B cell (primary cell): ENCODE data around the gene SPACA9. TPM values are rescaled to one million over a fixed set of nuclear protein-coding genes. Genes with fewer than 3 reads are reported as not detected.

Source experiments
- ATAC-seq: fragments of 200-7000 bp; cut with Tn5 transposase; one replicate; pipeline ENCODE4 v1.10.0; 2021; ENCODE audit warnings: low read depth, mild to moderate bottlenecking, moderate number of reproducible peaks, moderate library complexity
- CTCF ChIA-PET: fragments of 350-600 bp; sonication (Branson Sonifier 250); formaldehyde crosslinking; loops from one replicate; lab custom pipeline; 2021; ENCODE audit warnings: antibody characterized with exemption, inconsistent platforms; lab: Charles Lee
- POLR2A ChIA-PET: fragments of 350-600 bp; sonication (Branson Sonifier 250); formaldehyde crosslinking; loops from one replicate; lab custom pipeline; 2021; ENCODE audit warnings: antibody characterized with exemption; lab: Charles Lee
- DNase-seq: peaks from one replicate; pipeline ENCODE4 v3.0.0; 2013
- H2AFZ ChIP-seq: 2 replicates; pipeline ENCODE4 v1.6.1; 2012; ENCODE audit warnings: mild to moderate bottlenecking, low read depth, low read length; ENCODE audit not compliant: insufficient read depth, poor library complexity, severe bottlenecking
- H3K27ac ChIP-seq, 2 donors: 1 replicate in 1 of 2; 2 replicates in 1 of 2; pipeline ENCODE4 v1.5.1; 2012 to 2013; ENCODE audit warnings: low read length in 2 of 2, mild to moderate bottlenecking in 2 of 2, moderate library complexity in 1 of 2
- H3K27me3 ChIP-seq, 4 experiments: fragments of 200-600 bp in 1 of 4; sonication (generic) in 1 of 4; replicated peaks in 1 of 4; 1 replicate in 2 of 4; 2 replicates in 2 of 4; pipeline versions ENCODE4 v1.6.1 to v1.7.0; 2013 to 2016; ENCODE audit warnings: low read length in 3 of 4, mild to moderate bottlenecking in 2 of 4, mixed read lengths in 1 of 4, moderate library complexity in 1 of 4; ENCODE audit not compliant: insufficient read depth in 4 of 4, control insufficient read depth in 3 of 4; ENCODE audit errors: control extremely low read depth in 1 of 4
- H3K36me3 ChIP-seq, 2 experiments: replicated peaks in 1 of 2; 1 replicate in 1 of 2; 2 replicates in 1 of 2; pipeline versions ENCODE4 v1.6.1 to v1.7.1; 2013; ENCODE audit warnings: low read length in 1 of 2; ENCODE audit not compliant: insufficient read depth in 2 of 2, control insufficient read depth in 1 of 2; ENCODE audit errors: control extremely low read depth in 1 of 2, extremely low read depth in 1 of 2
- H3K4me1 ChIP-seq, 2 donors: fragments of 200-600 bp in 1 of 2; sonication (generic) in 1 of 2; 1 replicate in 1 of 2; 2 replicates in 1 of 2; pipeline versions ENCODE4 v1.5.1 to v1.6.1; 2013 to 2017; ENCODE audit warnings: low read length in 2 of 2; ENCODE audit not compliant: control insufficient read depth in 2 of 2, insufficient read depth in 2 of 2
- H3K4me2 ChIP-seq: replicated peaks from 2 replicates; pipeline ENCODE3; 2012; ENCODE audit warnings: mild to moderate bottlenecking, low read depth, low read length; ENCODE audit not compliant: poor library complexity, severe bottlenecking
- H3K4me3 ChIP-seq, 5 experiments: fragments of 200-600 bp in 1 of 5; sonication (generic) in 1 of 5; 1 replicate in 3 of 5; 2 replicates in 2 of 5; pipeline versions ENCODE4 v1.5.1 to v1.7.0; 2011 to 2016; ENCODE audit warnings: low read length in 4 of 5, mild to moderate bottlenecking in 4 of 5, low read depth in 2 of 5, control low read depth in 1 of 5, moderate library complexity in 1 of 5; ENCODE audit not compliant: insufficient read depth in 1 of 5; ENCODE audit errors: control extremely low read depth in 1 of 5, extremely low read depth in 1 of 5
- H3K79me2 ChIP-seq: fragments of 200-600 bp; sonication (generic); one replicate; pipeline ENCODE4 v1.6.0; 2016; ENCODE audit warnings: low read length; ENCODE audit not compliant: control insufficient read depth, insufficient read depth
- H3K9ac ChIP-seq: fragments of 200-600 bp; sonication (generic); 2 replicates; pipeline ENCODE4 v1.6.1; 2017; ENCODE audit warnings: mild to moderate bottlenecking, low read length, moderate library complexity
- H3K9me3 ChIP-seq, 3 donors: one replicate each; pipeline versions ENCODE4 v1.6.1 to v1.7.1; 2013; ENCODE audit warnings: low read length in 2 of 3; ENCODE audit not compliant: control insufficient read depth in 2 of 3, insufficient read depth in 1 of 3; ENCODE audit errors: control extremely low read depth in 1 of 3
- H4K20me1 ChIP-seq: 2 replicates; pipeline ENCODE4 v1.6.0; 2012; ENCODE audit warnings: mild to moderate bottlenecking, low read length; ENCODE audit not compliant: insufficient read depth, control insufficient read depth, poor library complexity, severe bottlenecking
- H3K27ac Mint-ChIP-seq: one replicate; pipeline ENCODE4 v1.8.0; 2021; ENCODE audit warnings: mixed read lengths
- H3K27me3 Mint-ChIP-seq: one replicate; pipeline ENCODE4 v1.8.0; 2021; ENCODE audit warnings: mixed read lengths
- H3K4me1 Mint-ChIP-seq: one replicate; pipeline ENCODE4 v1.8.0; 2021; ENCODE audit warnings: mixed read lengths
- H3K4me3 Mint-ChIP-seq: one replicate; pipeline ENCODE4 v1.8.0; 2021; ENCODE audit warnings: mixed read lengths
- H3K9me3 Mint-ChIP-seq: one replicate; pipeline ENCODE4 v1.8.0; 2022; ENCODE audit warnings: mixed read lengths; ENCODE audit not compliant: insufficient read depth
- CTCF ChIP-seq: fragments of 200-600 bp; IDR thresholded peaks from one replicate; pipeline ENCODE4 v1.8.0; 2022; ENCODE audit warnings: antibody characterized with exemption, mild to moderate bottlenecking
- EZH2 ChIP-seq: IDR thresholded peaks from 2 replicates; pipeline ENCODE4 v1.6.1; 2012; ENCODE audit warnings: borderline replicate concordance, low read depth, mild to moderate bottlenecking, moderate library complexity, low read length; ENCODE audit not compliant: insufficient read depth, poor library complexity, severe bottlenecking
- WGBS: methylation state at CpG from one replicate; pipeline ENCODE4 v1.1.5; 2013; ENCODE audit warnings: missing lambda C conversion rate; ENCODE audit not compliant: insufficient coverage; 5-methylcytosine and 5-hydroxymethylcytosine counted together
- intact Hi-C: fragments of 100-400 bp; cut with micrococcal nuclease; formaldehyde crosslinking; loops from one replicate; pipeline ENCODE4 v1.10.0; 2022
- polyA plus RNA-seq: library from polyadenylated mRNA; depleted of rRNA; stranded (reverse); fragments of >200 nt; gene quantifications from 2 replicates; pipeline ENCODE4 v1.2.3, GENCODE V29; 2012
- total RNA-seq, 2 donors: library from RNA; stranded (reverse); fragments of 120-200 nt in 1 of 2; gene quantifications; 1 replicate in 1 of 2; 2 replicates in 1 of 2; pipeline versions ENCODE4 v1.2.3 to v1.2.4, GENCODE V29; 2013 to 2022

The SPACA9 gene
- total and polyA plus RNA-seq, 2 donors (not counting 1 experiment from before 2014, with no cell fraction given): 2.8 to 4.5 TPM

DNA sequence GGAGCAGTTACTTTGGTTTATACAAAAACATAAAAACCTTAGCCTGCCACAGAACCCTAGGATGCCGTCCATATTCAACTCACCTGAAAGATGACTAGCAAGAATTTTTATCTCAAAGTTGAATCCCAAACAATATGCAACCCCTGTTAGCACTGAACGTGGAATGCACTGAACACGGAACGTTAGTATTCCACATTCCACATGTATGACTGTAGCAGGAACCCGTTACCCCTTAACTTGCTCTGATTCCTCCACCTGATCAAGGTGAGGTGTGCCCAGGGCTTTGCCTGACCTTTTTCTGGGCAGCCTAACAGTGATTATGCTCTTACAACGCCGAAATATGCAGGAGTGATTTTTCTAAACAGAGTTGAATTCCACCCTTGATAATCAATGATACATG, 44.4 kb upstream of the SPACA9 start:
- no peaks in the 10 kb centered on the region for H3K79me2 ChIP-seq
- ATAC-seq (no peak), DNase-seq (no peak)
- H3K4me3 ChIP-seq: no peak overlapping the region
- no peaks in the 10 kb centered on the region for H3K9me3 Mint-ChIP-seq
- no peak overlapping the region for H3K9ac ChIP-seq
- H3K9me3 ChIP-seq: no peaks in the 10 kb centered on the region
- H3K4me2 ChIP-seq: no peak overlapping the region
- POLR2A ChIA-PET: no interaction called here
- intact Hi-C loops: no loop called here
- peaks cover 6% of the 10 kb centered on the region for H3K27me3 Mint-ChIP-seq
- no peak overlapping the region for H3K27ac ChIP-seq
- CTCF ChIA-PET: no interaction called here
- no peaks in the 10 kb centered on the region for H3K36me3 ChIP-seq
- no peak overlapping the region for H3K27ac Mint-ChIP-seq
- H3K4me1 Mint-ChIP-seq: no peaks in the 10 kb centered on the region
- no peak for TF ChIP-seq CTCF
- TF ChIP-seq EZH2: no peak
- WGBS: 100% methylated on average over 6 of the region's 7 CpGs
- H3K4me1 ChIP-seq: no peaks in the 10 kb centered on the region
- H3K4me3 Mint-ChIP-seq: no peak overlapping the region
- H2AFZ ChIP-seq: no peak overlapping the region
- H3K27me3 ChIP-seq: no peaks in the 10 kb centered on the region
- H4K20me1 ChIP-seq: no peaks in the 10 kb centered on the region

- Mint-ChIP-seq H3K27ac (no peak overlapping the region), H3K9me3 (no peaks in the 10 kb centered on the region), H3K27me3 (no peaks in the 10 kb centered on the region), H3K4me1 (no peaks in the 10 kb centered on the region), H3K4me3 (no peak overlapping the region)
- Histone ChIP-seq H3K27ac (no peak overlapping the region), H3K27me3 (no peaks in the 10 kb centered on the region), H3K9me3 (no peaks in the 10 kb centered on the region), H4K20me1 (no peaks in the 10 kb centered on the region), H3K79me2 (no peaks in the 10 kb centered on the region), H3K4me2 (no peak overlapping the region), H3K4me1 (no peaks in the 10 kb centered on the region), H3K36me3 (no peaks in the 10 kb centered on the region), H2AFZ (no peak overlapping the region), H3K9ac (no peak overlapping the region), H3K4me3 (no peak overlapping the region)
- no peak for DNase-seq
- intact Hi-C loops: no loop called here
- TF ChIP-seq CTCF (no peak), EZH2 (no peak)
- 86% methylated on average over 14 of the region's 16 CpGs for WGBS
- POLR2A ChIA-PET: no interaction called here
- CTCF ChIA-PET: no interaction called here
- no peak for ATAC-seq
Observed at GRCh38 chr9:132837501-132838286, 41.0 kb upstream of the SPACA9 start.
